ENCODE data around the gene DNAL1. TPM values are rescaled to one million over a fixed set of nuclear protein-coding genes. Genes with fewer than 3 reads are reported as not detected.
A peak's percentile ranks its signal among the peaks of the same experiment; 100 is the strongest.

Gene DNAL1, protein sequence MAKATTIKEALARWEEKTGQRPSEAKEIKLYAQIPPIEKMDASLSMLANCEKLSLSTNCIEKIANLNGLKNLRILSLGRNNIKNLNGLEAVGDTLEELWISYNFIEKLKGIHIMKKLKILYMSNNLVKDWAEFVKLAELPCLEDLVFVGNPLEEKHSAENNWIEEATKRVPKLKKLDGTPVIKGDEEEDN
- 9.2 and 16.3 TPM in 2 replicates for polyA plus RNA-seq (2011; rRNA removed)
- 1.7 and 2.2 TPM in 2 replicates for polyA plus RNA-seq (2012; cell fraction: cytosol; rRNA removed)
- polyA plus RNA-seq (2012; cell fraction: nucleus; rRNA removed), result 0.88 and 1.9 TPM in 2 replicates
- 7.8 to 8.3 TPM (median 8.3 TPM) in 3 replicates for polyA plus RNA-seq (2017; fragmentation: RNase III; extraction: RNeasy Plus Mini Kit Qiagen cat#74134 plus additional on column Dnase treatment)
- 3.7 TPM in 2 replicates for polyA minus RNA-seq (2011; rRNA and poly(A)+ RNA removed)

DNA sequence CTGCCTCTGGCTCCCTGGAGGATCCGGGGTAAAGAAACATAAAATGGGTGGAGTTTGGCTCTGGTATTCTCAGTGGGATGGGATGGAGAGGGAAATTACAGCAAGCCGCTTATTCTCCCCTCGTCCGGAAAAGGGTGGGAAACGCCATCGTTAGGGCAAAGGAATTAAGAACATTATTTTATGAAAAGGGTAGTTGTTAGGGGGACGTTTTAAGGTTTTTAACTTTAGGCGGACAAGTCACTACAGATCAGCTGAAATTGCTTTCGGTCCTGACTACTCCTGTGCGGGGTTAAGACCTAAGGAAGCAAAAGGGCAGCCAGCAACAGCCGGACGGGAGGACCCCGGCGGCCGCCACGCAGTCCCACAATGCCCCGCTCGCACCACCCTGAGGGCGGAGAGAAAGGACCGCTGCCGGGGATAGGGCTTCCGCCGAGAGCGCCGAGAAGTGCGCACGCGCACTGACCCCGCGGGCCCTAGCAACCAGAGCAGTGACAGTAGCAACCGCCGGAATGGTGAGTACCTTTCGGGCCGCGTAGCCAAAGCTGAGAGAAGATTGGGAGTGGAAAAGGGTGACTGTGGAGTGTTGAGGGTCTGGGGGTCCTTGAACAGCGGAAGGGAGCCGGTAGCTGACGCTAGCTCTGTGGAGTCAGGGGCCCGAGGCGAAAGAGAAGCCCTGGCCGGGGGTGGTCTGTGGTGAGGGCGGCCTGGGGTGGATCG lies at the start of gene DNAL1:
TSS of gene DNAL1 (plus strand) at position 456 of the 717 bp plus-strand sequence. CDS start at position 510, 54 bp downstream.
- Histone ChIP-seq H3K4me1 (peaks cover 14% of the 10 kb centered on the region), H3K4me3 (peak within 1 kb of the TSS; percentile 70), H3K27ac (peak within 1 kb of the TSS; percentile 81 to 83), H3K9me3 (no peaks in the 10 kb centered on the region), H3K4me2 (peak within 1 kb of the TSS; percentile 76)
- DNase-seq (ENCODE audit: low read depth in 1 of 2, low spot score in 1 of 2) (peak; percentile 89 to 95), FAIRE-seq (no peak), ATAC-seq (peak; percentile 99)
- under 1% methylated on average over 23 of the region's 43 CpGs for WGBS (ENCODE audit: missing lambda C conversion rate)
- CTCF ChIA-PET, result interaction anchor here (1.2 to 4.2 kb wide), 5 partner anchors 11 to 113 kb away, joined by 4 to 30 read pairs (median 4); no protein-coding TSS in a partner anchor
- POLR2A ChIA-PET, result interaction anchor here (0.8 to 1.7 kb wide), 3 partner anchors 70 to 154 kb away, joined by 3 to 5 read pairs (median 3); partner anchors contain the start of genes ACOT2, PNMA1 and RIOX1
- TF ChIP-seq POLR2A (IDR thresholded peaks at IDR 0.05; ENCODE audit: low read length) (peak; percentile 90), HOXB13 (CRISPR knock-in tag; IDR thresholded peaks at IDR 0.05; ENCODE audit: low read depth) (no peak), KDM5A (IDR thresholded peaks at IDR 0.05) (0 out of 2 replicates have a peak, but pooled peaks have one; percentile 25), JUN (IDR thresholded peaks at IDR 0.05) (peak; percentile 80 to 87; a peak in 4 of 5 replicates), RFX5 (IDR thresholded peaks at IDR 0.05) (peak; percentile 47; the same call in 1 of the 2 replicates), MAZ (IDR thresholded peaks at IDR 0.05; ENCODE audit: borderline replicate concordance, low read depth, low read length) (0 out of 2 replicates have a peak, but pooled peaks have one; percentile 19), CEBPB (IDR thresholded peaks at IDR 0.05) (0 out of 4 replicates have a peak, but pooled peaks of 1 of the 2 experiments have one; percentile 10), RAD21 (conservative IDR thresholded peaks at IDR 0.05 in 1 of 2, IDR thresholded peaks at IDR 0.05 in 1 of 2) (no peak), PHF8 (IDR thresholded peaks at IDR 0.05; ENCODE audit: borderline replicate concordance, low read depth) (0 out of 2 replicates have a peak, but pooled peaks have one; percentile 25), HOXB5 (CRISPR knock-in tag; IDR thresholded peaks at IDR 0.05) (0 out of 2 replicates have a peak, but pooled peaks have one; percentile 21), MYC (IDR thresholded peaks at IDR 0.05; ENCODE audit: borderline replicate concordance, low read length) (peak; percentile 32; the same call in 1 of the 2 replicates), ZFP36 (IDR thresholded peaks at IDR 0.05; ENCODE audit: borderline replicate concordance, partially characterized antibody) (no peak)
- TF ChIP-seq, protein P1, sequence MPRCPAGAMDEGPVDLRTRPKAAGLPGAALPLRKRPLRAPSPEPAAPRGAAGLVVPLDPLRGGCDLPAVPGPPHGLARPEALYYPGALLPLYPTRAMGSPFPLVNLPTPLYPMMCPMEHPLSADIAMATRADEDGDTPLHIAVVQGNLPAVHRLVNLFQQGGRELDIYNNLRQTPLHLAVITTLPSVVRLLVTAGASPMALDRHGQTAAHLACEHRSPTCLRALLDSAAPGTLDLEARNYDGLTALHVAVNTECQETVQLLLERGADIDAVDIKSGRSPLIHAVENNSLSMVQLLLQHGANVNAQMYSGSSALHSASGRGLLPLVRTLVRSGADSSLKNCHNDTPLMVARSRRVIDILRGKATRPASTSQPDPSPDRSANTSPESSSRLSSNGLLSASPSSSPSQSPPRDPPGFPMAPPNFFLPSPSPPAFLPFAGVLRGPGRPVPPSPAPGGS (IDR thresholded peaks at IDR 0.05), result peak; percentile 83; the same call in 2 of the 3 replicates
- TF ChIP-seq, protein P2, sequence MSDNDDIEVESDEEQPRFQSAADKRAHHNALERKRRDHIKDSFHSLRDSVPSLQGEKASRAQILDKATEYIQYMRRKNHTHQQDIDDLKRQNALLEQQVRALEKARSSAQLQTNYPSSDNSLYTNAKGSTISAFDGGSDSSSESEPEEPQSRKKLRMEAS (IDR thresholded peaks at IDR 0.05), result peak; percentile 86
- TF ChIP-seq, protein P3, sequence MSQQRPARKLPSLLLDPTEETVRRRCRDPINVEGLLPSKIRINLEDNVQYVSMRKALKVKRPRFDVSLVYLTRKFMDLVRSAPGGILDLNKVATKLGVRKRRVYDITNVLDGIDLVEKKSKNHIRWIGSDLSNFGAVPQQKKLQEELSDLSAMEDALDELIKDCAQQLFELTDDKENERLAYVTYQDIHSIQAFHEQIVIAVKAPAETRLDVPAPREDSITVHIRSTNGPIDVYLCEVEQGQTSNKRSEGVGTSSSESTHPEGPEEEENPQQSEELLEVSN (IDR thresholded peaks at IDR 0.05; ENCODE audit: borderline replicate concordance, low read depth), result peak; percentile 83; the same call in 1 of the 2 replicates

DNA sequence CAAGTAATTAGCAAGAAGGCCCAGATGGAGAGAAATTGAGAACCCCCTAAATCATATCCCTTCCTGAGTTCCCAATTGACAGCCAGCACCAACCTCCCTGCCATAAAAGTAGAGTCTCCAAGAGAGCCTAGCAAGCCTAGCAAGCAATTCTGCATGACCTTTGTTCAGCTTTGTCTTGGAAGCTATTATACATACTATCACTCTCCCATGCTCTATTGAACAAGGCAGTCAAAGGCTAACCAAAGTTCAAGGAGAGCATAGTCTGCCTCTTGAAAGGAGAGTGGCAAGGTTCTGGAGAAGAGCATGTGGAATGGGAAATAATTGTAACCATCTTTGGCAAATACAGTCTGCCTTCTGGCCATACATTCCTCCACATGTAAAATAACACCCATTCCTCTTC lies 45.3 kb upstream of the DNAL1 start:
- POLR2A ChIA-PET, result interaction anchor here (1.4 kb wide), 1 partner anchor 13 kb away, joined by 3 read pairs; the partner anchor contains the start of gene ACOT6
- no peak for TF ChIP-seq ZFP36 (IDR thresholded peaks at IDR 0.05; ENCODE audit: borderline replicate concordance, partially characterized antibody)
- Histone ChIP-seq H3K4me1 (no peaks in the 10 kb centered on the region), H3K27ac (no peak overlapping the region), H3K4me2 (no peak overlapping the region), H3K9me3 (no peaks in the 10 kb centered on the region), H3K4me3 (no peak overlapping the region)
- ATAC-seq (no peak), FAIRE-seq (no peak), DNase-seq (ENCODE audit: low read depth in 1 of 2, low spot score in 1 of 2) (no peak)
- CTCF ChIA-PET, result interaction anchor here (0.6 to 1.3 kb wide), 3 partner anchors 21 to 96 kb away, joined by 3 to 5 read pairs (median 4); no protein-coding TSS in a partner anchor

DNA sequence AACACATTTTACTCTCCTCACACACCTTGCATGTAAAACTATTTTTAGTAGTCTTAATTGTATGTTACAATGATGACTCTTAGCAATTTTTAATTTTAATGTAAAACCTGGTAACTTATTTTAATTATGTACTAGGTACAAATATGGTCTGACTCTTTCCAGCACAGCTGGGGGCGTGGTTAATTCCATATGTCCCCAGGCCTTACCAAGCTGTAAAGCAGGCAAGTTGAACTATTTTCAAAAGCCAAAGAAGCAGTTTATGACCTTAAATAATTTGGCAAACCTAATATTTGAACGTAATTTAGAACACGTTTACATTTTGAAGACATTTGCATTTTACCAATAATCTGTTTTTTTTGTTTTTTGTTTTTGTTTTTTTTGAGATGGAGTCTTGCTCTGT lies 41.8 kb upstream of the DNAL1 start:
- H3K4me3 ChIP-seq, result no peak overlapping the region
- TF ChIP-seq HOXA7 (CRISPR knock-in tag; IDR thresholded peaks at IDR 0.05) (no peak), ZFP36 (IDR thresholded peaks at IDR 0.05; ENCODE audit: borderline replicate concordance, partially characterized antibody) (no peak), CBX8 (IDR thresholded peaks at IDR 0.05) (no peak), BHLHE40 (IDR thresholded peaks at IDR 0.05; ENCODE audit: low read depth, low read length) (no peak), HOXB13 (CRISPR knock-in tag; IDR thresholded peaks at IDR 0.05; ENCODE audit: low read depth) (no peak)
- TF ChIP-seq, protein P4, sequence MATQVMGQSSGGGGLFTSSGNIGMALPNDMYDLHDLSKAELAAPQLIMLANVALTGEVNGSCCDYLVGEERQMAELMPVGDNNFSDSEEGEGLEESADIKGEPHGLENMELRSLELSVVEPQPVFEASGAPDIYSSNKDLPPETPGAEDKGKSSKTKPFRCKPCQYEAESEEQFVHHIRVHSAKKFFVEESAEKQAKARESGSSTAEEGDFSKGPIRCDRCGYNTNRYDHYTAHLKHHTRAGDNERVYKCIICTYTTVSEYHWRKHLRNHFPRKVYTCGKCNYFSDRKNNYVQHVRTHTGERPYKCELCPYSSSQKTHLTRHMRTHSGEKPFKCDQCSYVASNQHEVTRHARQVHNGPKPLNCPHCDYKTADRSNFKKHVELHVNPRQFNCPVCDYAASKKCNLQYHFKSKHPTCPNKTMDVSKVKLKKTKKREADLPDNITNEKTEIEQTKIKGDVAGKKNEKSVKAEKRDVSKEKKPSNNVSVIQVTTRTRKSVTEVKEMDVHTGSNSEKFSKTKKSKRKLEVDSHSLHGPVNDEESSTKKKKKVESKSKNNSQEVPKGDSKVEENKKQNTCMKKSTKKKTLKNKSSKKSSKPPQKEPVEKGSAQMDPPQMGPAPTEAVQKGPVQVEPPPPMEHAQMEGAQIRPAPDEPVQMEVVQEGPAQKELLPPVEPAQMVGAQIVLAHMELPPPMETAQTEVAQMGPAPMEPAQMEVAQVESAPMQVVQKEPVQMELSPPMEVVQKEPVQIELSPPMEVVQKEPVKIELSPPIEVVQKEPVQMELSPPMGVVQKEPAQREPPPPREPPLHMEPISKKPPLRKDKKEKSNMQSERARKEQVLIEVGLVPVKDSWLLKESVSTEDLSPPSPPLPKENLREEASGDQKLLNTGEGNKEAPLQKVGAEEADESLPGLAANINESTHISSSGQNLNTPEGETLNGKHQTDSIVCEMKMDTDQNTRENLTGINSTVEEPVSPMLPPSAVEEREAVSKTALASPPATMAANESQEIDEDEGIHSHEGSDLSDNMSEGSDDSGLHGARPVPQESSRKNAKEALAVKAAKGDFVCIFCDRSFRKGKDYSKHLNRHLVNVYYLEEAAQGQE (IDR thresholded peaks at IDR 0.05), result no peak
- WGBS (ENCODE audit: missing lambda C conversion rate), result 39% methylated on average over 3 of the region's 3 CpGs
- DNase-seq (ENCODE audit: low read depth in 1 of 2, low spot score in 1 of 2) (no peak), FAIRE-seq (no peak), ATAC-seq (no peak)
- H3K9me3 ChIP-seq, result no peaks in the 10 kb centered on the region
- ChIA-PET POLR2A (no interaction called here), CTCF (interaction anchor here (0.8 to 1.2 kb wide), 2 partner anchors 11 to 21 kb away, joined by 3 read pairs; no protein-coding TSS in a partner anchor)
- no peak overlapping the region for H3K4me2 ChIP-seq
- no peaks in the 10 kb centered on the region for H3K4me1 ChIP-seq
- H3K27ac ChIP-seq, result no peak overlapping the region

All from A549 (cell line).